GM18951 (cell line): Measurements from ENCODE around the gene CEP350.
"Not testable (repeated sequence)": the region's sequence is repeated elsewhere in the genome, so short reads cannot be mapped to it uniquely, and the experiment has no call there.

ENCODE experiments used
- POLR2A ChIP-seq: IDR thresholded peaks from 4 replicates; pipeline ENCODE4 v1.6.1; 2011; ENCODE audit warnings: mild to moderate bottlenecking; ENCODE audit not compliant: insufficient read length, insufficient read depth; ENCODE audit errors: extremely low read depth
- in situ Hi-C: fragments of 300-500 bp; cut with MboI; formaldehyde crosslinking; loops from one replicate; pipeline ENCODE4 v1.12.0; 2022; ENCODE audit warnings: low sequenced_read_pairs, mixed read lengths, inconsistent platforms; ENCODE audit not compliant: unreplicated experiment

CEP350 gene

DNA sequence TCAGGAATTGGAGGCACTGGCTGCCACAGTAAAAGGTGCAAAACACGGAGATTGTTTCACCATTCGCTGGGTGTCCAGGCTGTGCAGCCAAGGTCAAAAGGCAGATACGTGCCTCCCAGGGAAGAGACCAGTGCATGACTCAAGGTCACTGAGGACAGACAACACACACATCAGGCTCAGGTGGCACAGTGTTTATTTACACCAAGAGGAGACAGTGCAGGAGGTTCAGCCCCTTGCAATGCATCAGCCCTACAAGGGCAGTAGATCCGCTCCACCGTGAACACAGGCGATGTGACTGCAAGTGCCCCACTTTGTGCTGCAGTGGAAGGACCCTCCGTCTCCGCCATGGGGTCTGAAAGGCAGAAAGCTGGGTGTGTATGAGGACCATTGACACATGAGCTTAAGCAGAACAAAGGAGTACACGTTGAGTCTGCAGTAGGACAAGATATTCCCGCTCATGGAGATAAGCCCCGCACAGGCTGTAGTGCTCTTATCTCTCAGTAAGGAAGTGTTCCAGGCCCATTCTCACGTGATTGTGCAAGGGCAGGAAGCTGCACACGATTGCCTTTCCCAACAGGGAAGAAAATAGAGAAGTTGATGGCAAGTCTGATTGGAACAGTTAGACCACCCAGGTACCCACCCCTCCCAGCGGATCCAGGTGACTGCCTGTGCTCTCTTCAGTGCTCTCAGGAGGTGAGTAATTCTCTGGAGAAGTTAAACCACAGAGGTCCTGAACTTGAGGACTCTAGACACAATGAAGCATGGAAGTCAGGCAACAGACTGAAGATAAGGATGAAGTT lies 162.6 kb downstream of the CEP350 start:
- TF ChIP-seq POLR2A, result no peak
- in situ Hi-C loops, result no loop called here

DNA sequence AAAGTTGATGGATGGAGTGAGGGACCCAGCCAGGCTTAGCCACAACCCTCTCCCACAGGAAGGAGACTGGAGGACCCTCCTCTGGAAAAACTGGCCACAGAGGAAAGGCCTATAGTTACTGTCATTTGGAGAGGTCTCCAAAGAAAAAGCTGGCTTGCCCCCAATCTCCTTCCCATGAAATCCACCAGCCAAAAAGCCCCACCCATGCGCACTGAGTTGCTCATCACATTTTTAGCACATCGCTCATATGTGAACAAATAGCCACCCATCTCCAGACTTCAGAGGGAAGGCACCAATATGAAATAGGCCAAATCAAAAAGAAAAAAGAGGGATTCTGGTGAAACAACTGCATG lies 163.1 kb downstream of the CEP350 start:
- in situ Hi-C loops, result no loop called here
- no peak for TF ChIP-seq POLR2A

DNA sequence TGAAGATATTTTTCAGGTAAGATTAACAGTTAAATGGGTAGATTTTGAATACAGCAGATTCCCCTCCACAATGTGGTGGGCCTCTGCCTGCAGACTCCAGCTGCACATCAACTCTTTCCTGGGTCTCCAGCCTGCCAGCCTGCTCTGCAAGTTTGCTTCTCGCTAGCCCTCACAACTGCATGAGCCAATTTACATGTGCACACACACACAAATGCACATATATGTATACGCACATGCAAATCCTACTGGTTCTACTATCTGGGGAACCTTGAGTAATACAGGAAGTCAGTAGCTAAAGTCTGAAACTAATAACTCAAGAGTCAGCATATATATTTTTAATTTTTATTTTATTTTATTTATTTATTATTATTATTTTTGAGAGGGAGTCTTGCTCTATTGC lies 165.2 kb downstream of the CEP350 start:
- in situ Hi-C loops, result no loop called here
- no peak for TF ChIP-seq POLR2A

DNA sequence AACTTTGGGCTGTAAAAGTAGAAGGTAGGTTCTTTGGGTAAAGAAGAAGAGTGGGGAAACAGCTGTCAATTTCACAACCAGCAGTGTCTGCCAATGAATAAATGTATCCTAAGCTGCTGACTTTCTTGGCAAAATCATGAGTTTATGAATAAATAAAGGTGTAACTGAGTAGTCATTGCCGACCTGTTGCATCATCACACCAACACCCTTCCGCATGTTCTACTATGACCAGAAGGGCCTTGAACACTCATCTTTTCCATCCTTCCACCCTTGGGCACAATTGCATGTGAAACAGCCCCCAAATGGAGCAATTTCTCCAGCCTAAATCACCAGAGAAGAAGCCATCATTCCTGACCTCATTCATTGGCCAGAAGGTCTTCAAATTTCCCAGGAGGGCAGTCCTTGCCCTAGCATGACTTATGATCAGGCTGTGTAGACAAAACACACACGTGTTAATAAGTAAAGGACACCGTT lies 168.9 kb downstream of the CEP350 start:
- TF ChIP-seq POLR2A, result no peak
- in situ Hi-C loops, result no loop called here

DNA sequence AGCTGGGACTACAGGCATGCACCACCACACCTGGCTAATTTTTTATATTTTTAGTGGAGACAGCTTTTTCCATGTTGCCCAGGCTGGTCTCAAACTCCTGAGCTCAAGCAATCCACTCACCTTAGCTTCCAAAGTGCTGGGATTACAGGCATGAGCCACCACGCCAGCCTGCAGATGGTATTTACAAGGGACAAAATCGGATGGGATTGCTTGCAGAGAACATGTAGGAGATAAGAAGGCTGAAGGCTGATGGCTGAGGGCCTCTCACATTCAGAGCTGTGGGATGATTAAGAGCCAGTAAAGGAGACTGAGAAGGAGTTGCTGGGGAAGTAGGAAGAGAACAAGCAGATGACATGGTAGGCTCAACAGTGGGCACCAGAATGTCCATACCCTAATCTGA lies 176.0 kb downstream of the CEP350 start:
- no peak for TF ChIP-seq POLR2A
- in situ Hi-C loops, result no loop called here

DNA sequence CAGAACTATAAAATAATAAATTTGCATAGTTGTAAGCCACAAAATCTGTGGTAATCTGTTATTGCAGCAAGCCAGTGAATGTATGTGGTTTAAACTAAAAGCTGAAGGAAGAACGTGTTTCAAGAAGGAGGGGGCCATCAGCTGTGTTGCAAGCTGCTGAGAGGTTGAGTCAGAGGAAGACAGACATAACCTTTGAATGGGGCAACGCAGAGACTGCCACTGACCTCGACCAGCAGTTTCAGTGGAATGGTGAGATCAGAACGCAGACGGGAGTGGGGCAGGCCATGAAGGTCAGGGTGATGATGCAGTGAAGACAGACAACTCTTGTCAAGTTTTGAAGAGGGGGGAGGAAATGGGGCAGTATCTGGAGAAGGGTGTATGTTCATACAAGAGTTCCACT lies 176.9 kb downstream of the CEP350 start:
- no peak for TF ChIP-seq POLR2A
- in situ Hi-C loops, result no loop called here

DNA sequence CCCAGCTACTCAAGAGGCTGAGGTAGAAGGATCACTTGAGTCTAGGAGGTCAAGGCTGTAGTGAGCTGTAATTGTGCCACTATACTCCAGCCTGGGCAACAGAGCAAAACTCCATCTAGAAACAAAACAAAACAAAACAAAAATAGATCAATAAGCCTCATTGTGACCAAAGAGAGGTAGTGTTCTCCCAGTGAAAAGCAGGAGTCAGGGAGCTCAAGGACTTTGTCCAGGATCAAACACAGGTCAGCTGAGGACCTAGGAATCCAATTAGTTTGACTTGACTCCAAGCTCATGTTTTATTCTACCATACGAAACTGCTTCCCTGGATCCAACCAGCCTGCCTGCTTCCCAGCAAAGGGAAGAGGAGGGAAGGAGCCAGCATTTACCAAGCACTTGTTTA lies 178.6 kb downstream of the CEP350 start:
- in situ Hi-C loops, result no loop called here

DNA sequence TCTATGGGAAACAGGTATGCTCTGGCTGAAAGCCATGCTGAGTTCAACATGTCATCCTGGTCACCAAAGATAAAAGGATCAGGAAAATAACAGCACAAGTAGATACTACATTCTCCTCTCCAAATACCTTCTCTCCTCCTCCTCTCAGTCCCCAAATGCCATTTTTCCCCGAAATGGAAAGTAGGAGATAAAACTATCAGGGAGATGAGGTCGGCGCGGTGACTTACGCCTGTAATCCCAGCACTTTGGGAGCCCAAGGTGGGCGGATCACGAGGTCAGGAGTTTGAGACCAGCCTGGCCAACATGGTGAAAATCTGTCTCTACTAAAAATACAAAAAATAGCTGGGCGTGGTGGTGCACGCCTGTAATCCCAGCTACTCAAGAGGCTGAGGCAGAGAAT lies 179.1 kb downstream of the CEP350 start:
- in situ Hi-C loops, result not testable (repeated sequence)

More for the DNA sequence above, 178.6 kb downstream of the CEP350 start:
- no peak for TF ChIP-seq POLR2A

DNA sequence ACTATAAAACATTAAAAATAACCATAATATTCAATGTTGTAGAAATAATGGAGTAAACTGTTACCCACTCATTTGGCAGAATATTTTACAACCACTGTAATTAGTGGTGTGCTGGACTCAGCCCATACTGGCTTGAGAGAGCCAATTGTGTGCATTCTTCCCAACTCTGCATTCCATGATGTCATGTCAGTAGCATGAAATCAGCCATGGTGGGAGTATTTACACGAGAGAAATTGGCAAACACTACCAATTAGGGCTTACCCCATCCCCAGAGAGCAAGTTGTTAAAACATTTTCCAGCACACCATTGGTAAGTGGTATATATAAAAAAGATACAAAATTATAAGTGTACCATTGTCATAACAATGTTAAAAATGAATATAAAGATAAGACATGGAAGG lies 180.9 kb downstream of the CEP350 start:
- TF ChIP-seq POLR2A, result no peak
- in situ Hi-C loops, result no loop called here

DNA sequence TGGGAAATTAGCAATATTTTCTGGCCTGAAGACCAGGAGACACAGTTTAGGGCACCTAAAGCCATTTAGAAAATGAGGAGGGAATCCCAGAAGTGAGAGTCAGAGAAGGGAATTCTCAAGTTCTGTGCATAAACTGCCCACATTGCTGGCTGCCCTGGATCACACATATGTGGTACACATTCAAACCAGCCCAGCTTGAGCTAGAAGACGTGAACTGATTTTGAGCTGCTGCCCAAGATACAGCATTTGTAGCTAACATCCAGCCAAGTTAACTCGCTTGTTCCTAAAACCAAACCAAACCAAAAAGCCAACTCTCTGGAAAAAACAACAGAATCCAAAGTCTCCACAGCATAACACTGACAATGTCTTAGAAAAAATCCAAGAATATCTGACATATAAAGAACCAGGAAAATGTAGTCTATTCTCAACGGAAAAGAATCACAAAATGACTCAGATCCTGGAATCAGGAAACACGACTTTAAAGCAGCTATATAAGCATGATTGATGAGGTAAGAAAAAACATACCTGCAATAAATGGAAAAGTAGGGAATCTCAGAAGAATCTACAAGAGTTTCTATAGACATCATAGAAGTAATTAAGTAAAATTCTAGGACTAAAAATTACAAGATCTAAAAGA lies 181.8 kb downstream of the CEP350 start:
- in situ Hi-C loops, result no loop called here
- TF ChIP-seq POLR2A, result no peak

DNA sequence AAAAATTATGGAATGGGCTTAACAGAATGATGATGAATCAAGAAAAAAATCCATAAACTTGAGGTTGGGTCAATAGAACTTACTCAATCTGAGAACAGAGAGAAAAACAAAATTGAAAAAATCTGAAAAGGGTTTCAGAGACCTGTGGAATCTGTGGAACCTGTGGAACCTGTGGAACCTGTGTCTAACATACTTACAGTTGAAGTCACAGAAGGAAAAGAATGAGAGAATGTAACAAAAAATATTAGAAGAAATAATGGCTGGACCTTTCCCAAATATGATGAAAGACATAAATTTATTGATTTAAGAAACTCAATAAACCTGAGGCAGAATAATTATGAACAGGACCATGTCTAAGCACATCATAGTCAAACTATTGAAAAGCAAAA lies 182.4 kb downstream of the CEP350 start:
- in situ Hi-C loops, result no loop called here
- TF ChIP-seq POLR2A, result no peak

DNA sequence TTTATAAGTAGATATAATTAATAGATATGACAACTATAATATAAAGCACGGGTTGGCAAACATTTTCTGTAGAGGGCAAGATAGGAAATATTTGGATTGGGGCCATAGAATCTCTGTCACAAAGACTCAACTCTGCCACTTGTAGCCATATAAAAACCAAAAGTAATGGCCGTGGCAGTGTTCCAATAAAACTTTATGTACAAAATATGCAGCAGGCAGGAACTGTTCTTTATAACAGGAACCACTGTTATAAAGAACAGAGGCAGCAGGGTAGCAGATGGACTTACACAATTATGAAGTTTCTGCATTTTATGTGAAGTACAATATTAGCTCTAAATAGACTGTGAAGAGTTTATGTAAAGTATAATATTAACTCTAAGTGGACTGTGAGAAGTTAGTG lies 183.2 kb downstream of the CEP350 start:
- no peak for TF ChIP-seq POLR2A
- in situ Hi-C loops, result no loop called here

DNA sequence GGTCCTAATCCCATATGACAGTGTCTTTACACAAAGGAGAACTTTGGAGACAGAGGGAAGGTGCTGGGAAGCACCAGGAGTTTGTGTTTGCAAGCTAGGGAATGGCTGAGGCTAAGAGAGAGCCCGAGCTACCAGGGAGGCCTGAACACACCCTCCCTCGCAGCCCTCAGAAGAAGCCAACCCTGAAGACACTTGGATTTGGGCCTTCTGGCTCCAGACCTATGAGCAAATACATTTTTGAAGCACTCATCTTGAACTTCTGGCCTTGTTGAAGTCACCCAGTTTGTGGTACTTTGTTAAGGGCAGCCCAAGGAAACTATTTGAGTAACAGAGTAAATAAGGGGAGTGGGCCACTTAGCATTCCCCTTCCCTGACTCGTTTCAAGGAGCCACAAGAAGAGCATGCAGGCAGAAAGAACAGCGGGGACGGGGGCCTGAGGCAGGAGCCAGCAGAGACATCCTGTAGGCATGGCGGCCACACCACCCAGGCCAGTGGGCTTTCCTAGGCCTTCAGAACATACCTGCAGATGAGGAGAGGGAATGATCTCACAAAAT lies 186.8 kb downstream of the CEP350 start:
- in situ Hi-C loops, result no loop called here
- TF ChIP-seq POLR2A, result no peak

DNA sequence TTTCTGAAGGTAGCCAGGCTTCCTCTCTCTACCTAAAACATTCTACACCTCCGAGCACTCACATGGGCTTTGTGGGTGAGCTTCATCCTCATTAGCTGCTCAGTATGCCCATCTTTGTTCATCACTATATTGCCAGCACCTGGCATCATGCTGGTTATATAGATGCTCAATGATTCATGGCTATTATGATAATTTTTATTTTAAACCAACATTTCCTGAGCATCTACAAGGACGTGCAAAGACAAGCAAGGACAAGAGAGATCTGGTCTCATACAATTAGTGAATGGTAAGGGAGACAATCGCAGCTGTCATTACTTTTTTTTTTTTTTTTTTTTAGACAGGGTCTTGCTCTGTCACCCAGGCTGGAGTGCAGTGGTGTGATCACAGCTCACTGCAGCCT lies 188.7 kb downstream of the CEP350 start:
- in situ Hi-C loops, result no loop called here
- TF ChIP-seq POLR2A, result no peak

DNA sequence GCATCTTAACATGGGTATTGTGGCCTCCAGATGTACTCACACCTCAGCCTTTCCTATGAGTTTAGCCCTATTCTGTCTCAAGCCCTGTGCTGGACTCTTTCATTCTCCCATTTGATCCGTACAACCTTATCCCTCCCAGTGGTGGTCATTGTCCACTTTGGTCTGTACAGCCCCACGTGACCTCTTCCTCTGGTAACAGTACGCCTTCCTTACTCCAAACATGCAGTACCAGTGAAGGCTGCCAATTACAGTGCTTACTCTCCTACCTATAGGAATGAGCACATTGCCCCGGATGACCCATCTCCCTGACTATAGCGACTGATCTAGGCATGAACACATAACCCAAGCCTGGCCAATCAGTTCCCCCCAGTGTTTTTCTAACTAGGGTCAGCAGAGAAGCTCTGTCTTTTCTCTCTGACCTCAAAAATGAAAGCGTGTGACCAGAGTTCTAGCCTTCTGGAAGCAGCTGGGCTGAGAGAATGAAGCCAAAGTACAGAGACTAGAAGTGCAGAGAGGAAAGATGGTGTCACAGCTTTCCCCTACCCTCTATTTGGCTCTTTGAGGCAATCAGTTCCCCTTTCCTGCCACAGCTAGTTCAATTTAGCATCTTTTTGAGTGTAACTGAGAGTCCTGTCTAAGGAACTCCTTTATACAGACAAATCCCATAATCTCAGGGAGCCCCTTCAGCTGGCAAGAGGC lies 190.2 kb downstream of the CEP350 start:
- in situ Hi-C loops, result no loop called here
- TF ChIP-seq POLR2A, result no peak
